GM19240 (cell line): Measurements from ENCODE around the gene CPA4.

Experiments used
- DNase-seq: peaks from one replicate; pipeline ENCODE4 v3.0.0; 2011; ENCODE audit warnings: low spot score; ENCODE audit not compliant: insufficient read length

The CPA4 gene

GRCh38 chr7:130274983-130275591 lies 17.9 kb upstream of the CPA4 start:
- no peak for DNase-seq

- no peak for DNase-seq
Measured at GRCh38 chr7:130275826-130276297, 17.1 kb upstream of the CPA4 start.

- DNase-seq: no peak
Measured at GRCh38 chr7:130276796-130277762, 15.9 kb upstream of the CPA4 start.

GRCh38 chr7:130277763-130278643 lies 15.0 kb upstream of the CPA4 start:
- no peak for DNase-seq

GRCh38 chr7:130278860-130279259 lies 14.1 kb upstream of the CPA4 start:
- DNase-seq: no peak

GRCh38 chr7:130279286-130279685 lies 13.7 kb upstream of the CPA4 start:
- DNase-seq: no peak

GRCh38 chr7:130279906-130280305 lies 13.1 kb upstream of the CPA4 start:
- DNase-seq: no peak

- no peak for DNase-seq
Measured at GRCh38 chr7:130281260-130281659, 11.7 kb upstream of the CPA4 start.

- no peak for DNase-seq
Measured at GRCh38 chr7:130286881-130287280, 6.1 kb upstream of the CPA4 start.

- no peak for DNase-seq
Measured at GRCh38 chr7:130288168-130288567, 4.8 kb upstream of the CPA4 start.

GRCh38 chr7:130288829-130289228 lies 4.1 kb upstream of the CPA4 start:
- no peak for DNase-seq

GRCh38 chr7:130289478-130289877 lies 3.5 kb upstream of the CPA4 start:
- DNase-seq: no peak

GRCh38 chr7:130290745-130291144 lies 2.2 kb upstream of the CPA4 start:
- no peak for DNase-seq

- peak; percentile 16 for DNase-seq
Measured at GRCh38 chr7:130293521-130293920, 560 bp downstream of the CPA4 start.

- DNase-seq: no peak
Measured at GRCh38 chr7:130294314-130294713, 1.4 kb downstream of the CPA4 start.

GRCh38 chr7:130296221-130296951 lies 3.4 kb downstream of the CPA4 start:
- DNase-seq: no peak

- no peak for DNase-seq
Measured at GRCh38 chr7:130297628-130298543, 4.9 kb downstream of the CPA4 start.

- DNase-seq: no peak
Measured at GRCh38 chr7:130298544-130299326, 5.8 kb downstream of the CPA4 start.

GRCh38 chr7:130299866-130300265 lies 6.9 kb downstream of the CPA4 start:
- DNase-seq: no peak
